ENCODE measurements around the gene EFHC2. TPM values are rescaled to one million over a fixed set of nuclear protein-coding genes. Genes with fewer than 3 reads are reported as not detected.
A peak's percentile ranks its signal among the peaks of the same experiment; 100 is the strongest.

EFHC2 gene
- total RNA-seq, 2 donors from 2014 or later: 3.0 to 6.2 TPM

DNA sequence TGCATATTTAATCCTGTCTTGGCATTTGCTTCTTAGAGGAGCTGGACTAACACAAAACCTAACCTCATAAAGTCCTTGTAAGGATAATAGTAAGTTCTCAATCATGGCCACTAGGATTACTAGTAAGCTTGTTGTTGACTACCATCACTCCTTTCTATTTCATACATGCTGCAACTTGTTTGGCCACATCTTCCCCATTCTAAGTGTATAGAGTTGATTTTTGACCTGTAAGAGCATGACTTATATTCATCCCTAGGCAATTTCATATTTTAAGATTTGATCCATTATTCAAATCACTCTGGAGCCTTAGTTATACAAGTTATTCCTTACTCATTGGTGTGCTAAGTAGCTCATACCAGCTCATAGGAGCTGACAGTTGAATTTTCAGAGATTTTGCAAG, 109.4 kb downstream of the EFHC2 start:
- TF ChIP-seq POLR2A (IDR thresholded peaks at IDR 0.05): no peak
- TF ChIP-seq, protein P1, sequence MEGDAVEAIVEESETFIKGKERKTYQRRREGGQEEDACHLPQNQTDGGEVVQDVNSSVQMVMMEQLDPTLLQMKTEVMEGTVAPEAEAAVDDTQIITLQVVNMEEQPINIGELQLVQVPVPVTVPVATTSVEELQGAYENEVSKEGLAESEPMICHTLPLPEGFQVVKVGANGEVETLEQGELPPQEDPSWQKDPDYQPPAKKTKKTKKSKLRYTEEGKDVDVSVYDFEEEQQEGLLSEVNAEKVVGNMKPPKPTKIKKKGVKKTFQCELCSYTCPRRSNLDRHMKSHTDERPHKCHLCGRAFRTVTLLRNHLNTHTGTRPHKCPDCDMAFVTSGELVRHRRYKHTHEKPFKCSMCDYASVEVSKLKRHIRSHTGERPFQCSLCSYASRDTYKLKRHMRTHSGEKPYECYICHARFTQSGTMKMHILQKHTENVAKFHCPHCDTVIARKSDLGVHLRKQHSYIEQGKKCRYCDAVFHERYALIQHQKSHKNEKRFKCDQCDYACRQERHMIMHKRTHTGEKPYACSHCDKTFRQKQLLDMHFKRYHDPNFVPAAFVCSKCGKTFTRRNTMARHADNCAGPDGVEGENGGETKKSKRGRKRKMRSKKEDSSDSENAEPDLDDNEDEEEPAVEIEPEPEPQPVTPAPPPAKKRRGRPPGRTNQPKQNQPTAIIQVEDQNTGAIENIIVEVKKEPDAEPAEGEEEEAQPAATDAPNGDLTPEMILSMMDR (IDR thresholded peaks at IDR 0.05): no peak
- TF ChIP-seq POLR2AphosphoS5 (IDR thresholded peaks at IDR 0.05): no peak
- Histone ChIP-seq H3K27ac (no peak overlapping the region), H3K4me1 (replicated peaks) (no peaks in the 10 kb centered on the region), H3K27me3 (replicated peaks; ENCODE audit: insufficient read depth) (no peaks in the 10 kb centered on the region), H3K4me3 (no peak overlapping the region), H3K9me3 (no peaks in the 10 kb centered on the region), H3K36me3 (no peaks in the 10 kb centered on the region)
- no peak for DNase-seq (ENCODE audit: low spot score)
- intact Hi-C loops (cut with DNase I): no loop called here

DNA sequence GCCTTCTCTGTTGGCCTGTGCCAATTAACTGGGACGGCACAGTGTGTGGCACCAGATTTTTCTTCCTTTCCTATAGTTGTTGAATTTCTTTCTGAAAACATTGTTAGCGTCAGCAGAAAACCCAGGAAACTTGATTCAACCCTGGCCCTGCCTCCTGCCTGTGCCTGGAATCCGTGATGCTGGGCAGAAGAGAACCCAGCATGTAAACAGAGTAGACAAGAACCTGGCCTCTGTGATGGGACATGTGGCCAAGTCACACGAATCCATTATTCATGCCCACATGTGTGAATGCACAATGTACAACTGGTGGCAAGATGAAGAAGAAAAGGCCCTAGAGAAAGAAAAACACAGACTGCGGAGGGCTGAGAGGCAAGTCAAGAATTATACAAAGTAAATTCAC, 111.4 kb downstream of the EFHC2 start:
- intact Hi-C loops (cut with DNase I): no loop called here
- no peak for TF ChIP-seq POLR2AphosphoS5 (IDR thresholded peaks at IDR 0.05)
- no peak for TF ChIP-seq POLR2A (IDR thresholded peaks at IDR 0.05)
- TF ChIP-seq, protein P1 (IDR thresholded peaks at IDR 0.05): no peak
- Histone ChIP-seq H3K27ac (no peak overlapping the region), H3K36me3 (no peaks in the 10 kb centered on the region), H3K4me1 (replicated peaks) (no peaks in the 10 kb centered on the region), H3K4me3 (no peak overlapping the region), H3K27me3 (replicated peaks; ENCODE audit: insufficient read depth) (no peaks in the 10 kb centered on the region), H3K9me3 (no peaks in the 10 kb centered on the region)
- 75% methylated on average over 5 of the region's 5 CpGs for WGBS
- DNase-seq (ENCODE audit: low spot score): no peak

DNA sequence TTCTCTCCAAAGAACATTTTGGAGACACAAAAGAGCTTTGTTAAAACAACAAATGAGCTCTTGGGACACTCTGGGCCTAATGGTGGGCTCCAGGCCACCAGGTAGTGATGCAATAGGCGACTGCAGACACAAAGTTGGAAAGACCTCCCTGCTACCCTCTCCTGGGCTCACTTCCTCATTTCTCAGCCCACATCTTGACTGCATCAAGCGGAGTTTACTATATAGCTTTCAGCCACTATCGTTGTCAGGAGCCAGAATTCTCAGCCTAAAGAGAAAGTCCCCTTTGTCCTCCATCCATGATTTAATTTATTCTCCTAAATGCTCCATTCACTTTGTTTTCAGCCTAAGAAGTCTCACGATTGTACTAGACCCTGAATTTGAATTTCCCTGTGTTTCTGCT, 114.9 kb downstream of the EFHC2 start:
- intact Hi-C loops (cut with DNase I): no loop called here
- Histone ChIP-seq H3K27ac (no peak overlapping the region), H3K9me3 (no peaks in the 10 kb centered on the region), H3K27me3 (replicated peaks; ENCODE audit: insufficient read depth) (no peaks in the 10 kb centered on the region), H3K36me3 (no peaks in the 10 kb centered on the region), H3K4me3 (no peak overlapping the region), H3K4me1 (replicated peaks) (no peaks in the 10 kb centered on the region)
- 50% methylated on average over 4 of the region's 4 CpGs for WGBS
- DNase-seq (ENCODE audit: low spot score): no peak
- no peak for TF ChIP-seq POLR2A (IDR thresholded peaks at IDR 0.05)
- no peak for TF ChIP-seq POLR2AphosphoS5 (IDR thresholded peaks at IDR 0.05)
- TF ChIP-seq, protein P1 (IDR thresholded peaks at IDR 0.05): no peak

DNA sequence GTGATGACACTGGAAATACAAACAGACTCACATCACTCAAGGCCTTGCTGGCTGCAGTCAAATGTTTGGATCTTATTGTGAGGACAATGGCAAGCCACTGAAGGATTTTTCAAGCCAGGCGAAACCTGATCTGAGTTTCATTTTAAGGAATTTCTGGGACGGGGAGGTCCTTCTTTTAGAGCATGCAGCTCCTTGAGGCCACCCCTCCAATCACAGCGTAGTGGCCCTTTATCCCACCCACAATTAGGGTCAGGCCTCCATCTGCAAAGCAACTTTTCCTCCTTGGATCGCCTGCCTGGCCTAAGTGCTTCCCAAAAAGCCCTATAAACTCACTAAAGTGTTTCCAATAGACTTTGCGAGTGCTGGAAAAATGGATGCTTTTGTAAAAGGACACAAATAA, 115.5 kb downstream of the EFHC2 start:
- 63% methylated on average over 5 of the region's 5 CpGs for WGBS
- no peak for DNase-seq (ENCODE audit: low spot score)
- Histone ChIP-seq H3K27me3 (replicated peaks; ENCODE audit: insufficient read depth) (no peaks in the 10 kb centered on the region), H3K9me3 (no peaks in the 10 kb centered on the region), H3K36me3 (no peaks in the 10 kb centered on the region), H3K4me3 (no peak overlapping the region), H3K27ac (no peak overlapping the region), H3K4me1 (replicated peaks) (no peaks in the 10 kb centered on the region)
- intact Hi-C loops (cut with DNase I): no loop called here
- TF ChIP-seq POLR2AphosphoS5 (IDR thresholded peaks at IDR 0.05) (no peak), POLR2A (IDR thresholded peaks at IDR 0.05) (no peak)
- TF ChIP-seq, protein P1 (IDR thresholded peaks at IDR 0.05): no peak

DNA sequence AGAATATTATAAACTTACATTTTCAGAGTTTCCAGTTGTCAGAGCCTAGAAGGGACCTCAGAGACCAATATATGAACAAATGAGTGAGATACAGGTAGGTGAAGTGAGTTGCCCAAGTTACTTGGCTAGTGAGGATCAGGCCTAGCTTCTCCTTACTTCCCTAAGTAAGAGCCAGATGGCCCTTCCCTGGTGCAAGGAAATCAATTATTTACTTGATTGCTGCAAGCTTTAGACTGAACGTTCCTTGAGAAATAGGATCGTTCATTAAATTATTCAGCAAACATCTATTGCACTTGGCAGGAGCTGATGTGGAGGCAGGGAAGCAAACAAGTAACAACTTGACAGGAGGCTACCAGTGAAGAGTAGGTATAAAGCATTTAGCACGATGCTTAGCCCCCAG, 117.8 kb downstream of the EFHC2 start:
- Histone ChIP-seq H3K9me3 (no peaks in the 10 kb centered on the region), H3K4me1 (replicated peaks) (no peaks in the 10 kb centered on the region), H3K27ac (no peak overlapping the region), H3K4me3 (no peak overlapping the region), H3K36me3 (no peaks in the 10 kb centered on the region), H3K27me3 (replicated peaks; ENCODE audit: insufficient read depth) (no peaks in the 10 kb centered on the region)
- TF ChIP-seq POLR2AphosphoS5 (IDR thresholded peaks at IDR 0.05) (peak; percentile 30), POLR2A (IDR thresholded peaks at IDR 0.05) (no peak)
- 47% methylated on average over 3 of the region's 3 CpGs for WGBS
- intact Hi-C loops (cut with DNase I): no loop called here
- peak; percentile 18 for DNase-seq (ENCODE audit: low spot score)

Data from prostate gland (tissue), 2 donors.